Heart left ventricle (tissue), 16 donors: ENCODE results near the gene TTLL12. TPM values are rescaled to one million over a fixed set of nuclear protein-coding genes. Genes with fewer than 3 reads are reported as not detected.

Experiments used
- ATAC-seq, 4 donors: fragments of 200-7000 bp; cut with Tn5 transposase; one replicate each; pipeline ENCODE4 v1.9.1; 2020 to 2022; ENCODE audit warnings: moderate library complexity in 4 of 4, mild to moderate bottlenecking in 3 of 4, moderate number of reproducible peaks in 1 of 4
- DNase-seq, 5 donors: peaks; one replicate each; pipeline ENCODE4 v3.0.0-alpha.2; 2020
- H3K27ac ChIP-seq, 12 donors: fragments of 200-600 bp; sonication (generic) in 4 of 12; one replicate each; pipeline versions ENCODE4 v1.5.0 to v1.8.0; 2016 to 2022; ENCODE audit warnings: mild to moderate bottlenecking in 2 of 12
- H3K27me3 ChIP-seq, 9 donors: fragments of 200-600 bp; sonication (generic) in 2 of 9; one replicate each; pipeline versions ENCODE4 v1.5.1 to v1.8.0; 2016 to 2022; ENCODE audit warnings: mild to moderate bottlenecking in 3 of 9
- H3K36me3 ChIP-seq, 9 donors: fragments of 200-600 bp; sonication (generic) in 2 of 9; one replicate each; pipeline versions ENCODE4 v1.5.0 to v1.8.0; 2018 to 2022; ENCODE audit warnings: mild to moderate bottlenecking in 2 of 9
- H3K4me1 ChIP-seq, 12 donors: fragments of 200-600 bp; sonication (generic) in 4 of 12; one replicate each; pipeline versions ENCODE4 v1.5.0 to v1.8.0; 2016 to 2022; ENCODE audit warnings: mild to moderate bottlenecking in 3 of 12
- H3K4me3 ChIP-seq, 12 donors: fragments of 200-600 bp; sonication (generic) in 4 of 12; one replicate each; pipeline versions ENCODE4 v1.5.0 to v1.8.0; 2017 to 2022; ENCODE audit warnings: mild to moderate bottlenecking in 9 of 12, moderate library complexity in 4 of 12
- H3K9me3 ChIP-seq, 12 donors: fragments of 200-600 bp; sonication (generic) in 4 of 12; one replicate each; pipeline versions ENCODE4 v1.5.0 to v1.8.0; 2016 to 2022; ENCODE audit warnings: mild to moderate bottlenecking in 1 of 12
- POLR2A ChIP-seq, 2 donors: fragments of 450-650 bp; IDR thresholded peaks; one replicate each; pipeline ENCODE4 v1.6.1; 2017; ENCODE audit warnings: antibody characterized with exemption in 2 of 2, mild to moderate bottlenecking in 2 of 2, moderate library complexity in 2 of 2
- WGBS, 4 donors: extraction: QIAGEN DNeasy Blood & Tissue Kit in 2 of 4; methylation state at CpG; one replicate each; pipeline versions ENCODE4 v1.1.5 to v1.1.7; 2013 to 2018; 5-methylcytosine and 5-hydroxymethylcytosine counted together
- intact Hi-C, 10 donors: fragments of 100-400 bp; cut with DNase I; formaldehyde crosslinking; loops; one replicate each; pipeline versions ENCODE4 v1.11.1 to v1.14.2; 2022
- polyA plus RNA-seq, 2 donors: library from polyadenylated mRNA; stranded (reverse); fragments of 200-250 nt; gene quantifications; one replicate each; pipeline ENCODE4 v1.2.3, GENCODE V29; 2013
- total RNA-seq, 9 donors: library from RNA; depleted of rRNA in 2 of 9; stranded (reverse); fragments of >200 nt in 2 of 9; fragmentation: NEBNext Ultra II Directional in 3 of 9; extraction: Animal tissue kit (Norgen Biotek cat#: 25700) in 3 of 9; gene quantifications; one replicate each; pipeline versions ENCODE4 v1.1.0 to v1.2.4, GENCODE V29; 2016 to 2023
- TF ChIP-seq, protein P1 (sequence below), 12 donors: fragments of 200-600 bp; sonication (generic) in 4 of 12; IDR thresholded peaks; one replicate each; pipeline versions ENCODE4 v1.5.0 to v1.8.0; 2018 to 2022; ENCODE audit warnings: antibody characterized with exemption in 12 of 12, mild to moderate bottlenecking in 5 of 12
- donor health status: ischemic (EF 13 %, LVEDD 7.1; RV severe dilation, severe dysfunction).
- donor health status: healthy with polysubstance abuse.
- donor health status: DM: no; HTN: yes; CAD: no.
- donor health status: DM: no; HTN: no; CAD: no.
- donor health status: ischemic (EF 25% LVEDD 6.9; RV normal size, moderate dysfunction).
- donor health status: ischemic (EF 25% LVEDD 5.7; RV mildly dilated, moderate dysfunction).
- donor health status: healthy.
- donor health status: DM: yes; HTN: yes; CAD: no.
- donor health status: ischemic (EF 35%, LVEDD 5.7; RV mildly dilated, moderate dysfunction).
- donor health status: nonischemic (EF 11% LVEDD 7.7; RV severe dilation, severe dysfunction).
- donor health status: DM: yes; HTN: yes; CAD: no.
- donor health status: PGD.
- donor health status: ischemic (EF 29% LVEDD 5.4; RV normal size, mild dysfunction).
- donor health status: nonischemic (EF 23%, LVEDD 6.1; RV moderate dilation, normal function).

The TTLL12 gene
- total and polyA plus RNA-seq, 11 donors = 8.0 to 29.0 (median 11.9) TPM

- H3K27ac ChIP-seq = no peak overlapping the region
- DNase-seq (peak in 2 of 5 donors; percentile 9 to 34), ATAC-seq (no peak)
- peaks cover 0 to 24% (median 0%) of the 10 kb centered on the region in 9 donors for H3K27me3 ChIP-seq
- TF ChIP-seq, protein P1, sequence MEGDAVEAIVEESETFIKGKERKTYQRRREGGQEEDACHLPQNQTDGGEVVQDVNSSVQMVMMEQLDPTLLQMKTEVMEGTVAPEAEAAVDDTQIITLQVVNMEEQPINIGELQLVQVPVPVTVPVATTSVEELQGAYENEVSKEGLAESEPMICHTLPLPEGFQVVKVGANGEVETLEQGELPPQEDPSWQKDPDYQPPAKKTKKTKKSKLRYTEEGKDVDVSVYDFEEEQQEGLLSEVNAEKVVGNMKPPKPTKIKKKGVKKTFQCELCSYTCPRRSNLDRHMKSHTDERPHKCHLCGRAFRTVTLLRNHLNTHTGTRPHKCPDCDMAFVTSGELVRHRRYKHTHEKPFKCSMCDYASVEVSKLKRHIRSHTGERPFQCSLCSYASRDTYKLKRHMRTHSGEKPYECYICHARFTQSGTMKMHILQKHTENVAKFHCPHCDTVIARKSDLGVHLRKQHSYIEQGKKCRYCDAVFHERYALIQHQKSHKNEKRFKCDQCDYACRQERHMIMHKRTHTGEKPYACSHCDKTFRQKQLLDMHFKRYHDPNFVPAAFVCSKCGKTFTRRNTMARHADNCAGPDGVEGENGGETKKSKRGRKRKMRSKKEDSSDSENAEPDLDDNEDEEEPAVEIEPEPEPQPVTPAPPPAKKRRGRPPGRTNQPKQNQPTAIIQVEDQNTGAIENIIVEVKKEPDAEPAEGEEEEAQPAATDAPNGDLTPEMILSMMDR (IDR thresholded peaks at IDR 0.05) = no peak
- TF ChIP-seq POLR2A (IDR thresholded peaks at IDR 0.05) = no peak
- H3K9me3 ChIP-seq = no peaks in the 10 kb centered on the region
- intact Hi-C loops = no loop called here
- no peaks in the 10 kb centered on the region for H3K4me1 ChIP-seq
- no peaks in the 10 kb centered on the region for H3K36me3 ChIP-seq
- 84 to 87% (median 86%) methylated on average over 11 to 12 of the region's 12 CpGs for WGBS, 4 donors
- H3K4me3 ChIP-seq = no peak overlapping the region
Measured at GRCh38 chr22:43213962-43214361, 27.0 kb upstream of the TTLL12 start.

- H3K9me3 ChIP-seq = no peaks in the 10 kb centered on the region
- no peak overlapping the region for H3K4me3 ChIP-seq
- WGBS, 4 donors = 22 to 45% (median 28%) methylated on average over 5 to 8 of the region's 8 CpGs
- peaks cover 0 to 21% (median 0%) of the 10 kb centered on the region in 9 donors for H3K27me3 ChIP-seq
- ATAC-seq = peak in 1 of 4 donors; percentile 19
- no peak for TF ChIP-seq POLR2A (IDR thresholded peaks at IDR 0.05)
- TF ChIP-seq, protein P1 (IDR thresholded peaks at IDR 0.05) = no peak
- intact Hi-C loops = no loop called here
- no peaks in the 10 kb centered on the region for H3K4me1 ChIP-seq
- no peak overlapping the region for H3K27ac ChIP-seq
- peak in 1 of 5 donors; percentile 20 for DNase-seq
- H3K36me3 ChIP-seq = no peaks in the 10 kb centered on the region
Measured at GRCh38 chr22:43213051-43213450, 26.1 kb upstream of the TTLL12 start.

DNA sequence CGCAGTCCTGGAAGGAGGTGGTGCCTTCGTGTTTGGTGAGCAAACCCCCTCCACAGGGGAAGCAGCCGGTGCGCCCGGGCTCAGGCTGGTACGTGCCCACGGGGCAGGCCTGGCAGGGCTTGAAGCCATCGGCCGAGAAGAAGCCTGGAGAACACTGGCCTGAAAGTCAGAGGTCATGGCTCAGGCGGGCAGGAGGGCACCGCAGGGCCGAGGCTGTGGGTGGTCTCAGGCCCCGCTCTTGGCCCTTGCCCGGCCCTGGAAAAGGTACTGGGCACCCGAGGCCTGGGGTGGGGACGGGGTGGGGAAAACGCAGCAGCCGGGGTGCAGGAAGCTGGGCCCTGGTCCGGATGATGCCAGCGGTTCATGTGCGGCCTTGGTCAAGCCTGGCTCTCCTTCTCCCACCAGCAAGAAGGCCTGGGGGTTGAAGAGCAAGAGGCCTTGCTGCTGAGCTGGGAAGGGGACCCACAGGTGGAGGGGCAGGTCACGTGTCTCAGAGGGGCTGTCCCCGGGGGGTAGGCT lies 25.6 kb upstream of the TTLL12 start:
- 91 to 95% (median 92%) methylated on average over 21 to 23 of the region's 23 CpGs for WGBS, 4 donors
- intact Hi-C loops = no loop called here
- no peaks in the 10 kb centered on the region for H3K9me3 ChIP-seq
- ATAC-seq = no peak
- H3K4me1 ChIP-seq = no peaks in the 10 kb centered on the region
- no peak overlapping the region for H3K4me3 ChIP-seq
- H3K27ac ChIP-seq = no peak overlapping the region
- no peak for TF ChIP-seq POLR2A (IDR thresholded peaks at IDR 0.05)
- TF ChIP-seq, protein P1 (IDR thresholded peaks at IDR 0.05) = no peak
- peak in 1 of 5 donors; percentile 51 for DNase-seq
- H3K27me3 ChIP-seq = peaks cover 0 to 16% (median 0%) of the 10 kb centered on the region in 9 donors
- H3K36me3 ChIP-seq = no peaks in the 10 kb centered on the region

DNA sequence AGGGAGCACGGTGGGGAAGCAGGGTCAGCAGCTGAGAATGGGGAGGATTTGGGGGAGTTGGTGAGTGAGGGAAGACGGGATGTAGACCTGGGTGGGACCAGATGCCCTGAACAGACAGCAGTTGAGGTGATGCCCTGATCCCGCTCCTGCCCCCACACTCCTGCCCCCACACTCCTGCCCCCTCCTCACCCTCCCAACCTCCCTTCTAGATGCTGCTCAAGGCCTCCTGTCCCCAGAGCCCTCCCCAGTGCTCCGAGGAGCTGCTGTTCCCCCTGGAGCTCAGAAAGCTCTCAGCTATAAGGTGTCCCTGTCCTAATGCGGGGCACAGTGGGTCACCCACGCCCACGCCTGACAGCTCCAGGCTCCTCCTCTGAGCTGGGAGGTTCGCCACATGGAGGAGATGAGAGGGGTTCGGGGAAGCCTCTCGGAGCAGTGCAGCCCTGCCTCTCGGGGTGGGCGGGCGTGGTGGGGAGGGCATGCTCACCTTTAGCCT lies 25.1 kb upstream of the TTLL12 start:
- Histone ChIP-seq H3K27me3 (peaks cover 0 to 14% (median 0%) of the 10 kb centered on the region in 9 donors), H3K36me3 (no peaks in the 10 kb centered on the region)
- no peak for ATAC-seq

More for the DNA sequence above, 25.1 kb upstream of the TTLL12 start:
- Histone ChIP-seq H3K4me3 (no peak overlapping the region), H3K4me1 (peaks cover 0 to under 1% (median 0%) of the 10 kb centered on the region in 12 donors), H3K9me3 (no peaks in the 10 kb centered on the region), H3K27ac (no peak overlapping the region)
- 88 to 94% (median 91%) methylated on average over 12 to 13 of the region's 13 CpGs for WGBS, 4 donors
- intact Hi-C loops = no loop called here
- TF ChIP-seq, protein P1 (IDR thresholded peaks at IDR 0.05) = no peak
- no peak for TF ChIP-seq POLR2A (IDR thresholded peaks at IDR 0.05)
- DNase-seq = peak in 1 of 5 donors; percentile 12
